NCI-H2029 (cell line): Measurements from ENCODE around the gene SLITRK6.
"Not testable (repeated sequence)": the region's sequence is repeated elsewhere in the genome, so short reads cannot be mapped to it uniquely, and the experiment has no call there.

ENCODE experiments used
- DNase-seq: peaks from one replicate; lab custom pipeline; 2025; lab: John Stamatoyannopoulos, UW

The SLITRK6 gene

GRCh38 chr13:85799097-85799582 lies at the start of gene SLITRK6:
TSS of gene SLITRK6 (minus strand) at chr13:85799419. CDS start at chr13:85796508, 2,911 bp downstream.
- no peak for DNase-seq

GRCh38 chr13:85847012-85847411 lies 47.8 kb upstream of the SLITRK6 start:
- no peak for DNase-seq

- DNase-seq: no peak
Observed at GRCh38 chr13:85841427-85841826, 42.2 kb upstream of the SLITRK6 start.

- no peak for DNase-seq
Observed at GRCh38 chr13:85833921-85834320, 34.7 kb upstream of the SLITRK6 start.

GRCh38 chr13:85828094-85828684 lies 29.0 kb upstream of the SLITRK6 start:
- DNase-seq: no peak

GRCh38 chr13:85825454-85825853 lies 26.2 kb upstream of the SLITRK6 start:
- DNase-seq: no peak

GRCh38 chr13:85823832-85824231 lies 24.6 kb upstream of the SLITRK6 start:
- DNase-seq: no peak

- no peak for DNase-seq
Observed at GRCh38 chr13:85819513-85819912, 20.3 kb upstream of the SLITRK6 start.

GRCh38 chr13:85816413-85816812 lies 17.2 kb upstream of the SLITRK6 start:
- no peak for DNase-seq

GRCh38 chr13:85812282-85812681 lies 13.1 kb upstream of the SLITRK6 start:
- no peak for DNase-seq

- no peak for DNase-seq
Observed at GRCh38 chr13:85808811-85809210, 9.6 kb upstream of the SLITRK6 start.

- no peak for DNase-seq
Observed at GRCh38 chr13:85806553-85807175, 7.4 kb upstream of the SLITRK6 start.

GRCh38 chr13:85798556-85798955 lies 663 bp downstream of the SLITRK6 start:
- no peak for DNase-seq

GRCh38 chr13:85797311-85797710 lies 1.9 kb downstream of the SLITRK6 start:
- DNase-seq: no peak

GRCh38 chr13:85785205-85785604 lies 14.0 kb downstream of the SLITRK6 start:
- no peak for DNase-seq

GRCh38 chr13:85772367-85772766 lies 26.9 kb downstream of the SLITRK6 start:
- no peak for DNase-seq

- DNase-seq: no peak
Observed at GRCh38 chr13:85771856-85772255, 27.4 kb downstream of the SLITRK6 start.

GRCh38 chr13:85768946-85769345 lies 30.3 kb downstream of the SLITRK6 start:
- DNase-seq: no peak

- no peak for DNase-seq
Observed at GRCh38 chr13:85755123-85755522, 44.1 kb downstream of the SLITRK6 start.

- DNase-seq: not testable (repeated sequence)
Observed at GRCh38 chr13:85743201-85743770, 55.9 kb downstream of the SLITRK6 start.
